Measurements from ENCODE around the gene OASL.

GRCh38 chr12:121000530-121000929, 38.5 kb downstream of the OASL start:
- TF ChIP-seq POLR2A (IDR thresholded peaks at IDR 0.05; ENCODE audit: low read length) (no peak), GATA1 (IDR thresholded peaks at IDR 0.05; ENCODE audit: low read depth, low read length) (no peak)
